Stomach (tissue), 9 donors: ENCODE results near the gene STRA8. TPM values are rescaled to one million over a fixed set of nuclear protein-coding genes. Genes with fewer than 3 reads are reported as not detected.

ENCODE experiments used
- DNase-seq, 2 donors: peaks; one replicate each; pipeline versions ENCODE4 v3.0.0 to v3.0.0-alpha.2; 2013 to 2019
- H3K27ac ChIP-seq, 5 donors: fragments of 200-600 bp in 4 of 5; sonication (generic) in 4 of 5; one replicate each; pipeline ENCODE4 v1.5.1; 2013 to 2019; ENCODE audit warnings: mild to moderate bottlenecking in 1 of 5, moderate library complexity in 1 of 5
- H3K27me3 ChIP-seq, 3 donors: fragments of 200-600 bp; sonication (generic); one replicate each; pipeline ENCODE4 v1.5.1; 2017 to 2019; ENCODE audit warnings: mixed run types in 1 of 3
- H3K36me3 ChIP-seq, 4 donors: fragments of 200-600 bp; sonication (generic); 1 replicate in 3 of 4; 2 replicates in 1 of 4; pipeline ENCODE4 v1.5.1; 2016 to 2019
- H3K4me1 ChIP-seq, 4 donors: fragments of 200-600 bp; sonication (generic); one replicate each; pipeline ENCODE4 v1.5.1; 2016 to 2019
- H3K4me3 ChIP-seq, 4 donors: fragments of 200-600 bp; sonication (generic) in 3 of 4; one replicate each; pipeline ENCODE4 v1.5.1; 2016 to 2019; ENCODE audit warnings: mild to moderate bottlenecking in 1 of 4
- H3K9me3 ChIP-seq, 4 donors: fragments of 200-600 bp; sonication (generic); one replicate each; pipeline ENCODE4 v1.5.1; 2016 to 2019
- EP300 ChIP-seq: sonication (generic); formaldehyde crosslinking; IDR thresholded peaks from one replicate; pipeline ENCODE4 v1.6.1; 2017; ENCODE audit warnings: antibody characterized with exemption
- POLR2A ChIP-seq, 4 donors: fragments of 450-650 bp; IDR thresholded peaks; one replicate each; pipeline ENCODE4 v1.6.1; 2016; ENCODE audit warnings: antibody characterized with exemption in 4 of 4, control low read depth in 2 of 4, mild to moderate bottlenecking in 1 of 4, moderate library complexity in 1 of 4
- POLR2AphosphoS5 ChIP-seq, 3 donors: sonication (generic); formaldehyde crosslinking; IDR thresholded peaks; one replicate each; pipeline ENCODE4 v1.6.1; 2016; ENCODE audit warnings: antibody characterized with exemption in 3 of 3
- WGBS, 5 donors: extraction: QIAGEN DNeasy Blood & Tissue Kit in 3 of 5; methylation state at CpG; one replicate each; pipeline versions ENCODE4 v1.1.5 to v1.1.7; 2013 to 2018; 5-methylcytosine and 5-hydroxymethylcytosine counted together
- intact Hi-C: fragments of 100-400 bp; cut with DNase I; formaldehyde crosslinking; loops from one replicate; pipeline ENCODE4 v1.15.1; 2023; ENCODE audit warnings: low total_unique reads
- polyA plus RNA-seq, 3 donors: library from polyadenylated mRNA; stranded (reverse); fragments of 200-250 nt; gene quantifications; one replicate each; pipeline ENCODE4 v1.2.3, GENCODE V29; 2013
- total RNA-seq, 5 donors: library from RNA; depleted of rRNA; stranded (reverse); fragments of >200 nt; gene quantifications; one replicate each; pipeline versions ENCODE4 v1.1.0 to v1.2.3, GENCODE V29; 2014 to 2016
- TF ChIP-seq, protein P1 (sequence below), 7 experiments: fragments of 450-650 bp in 4 of 7; fragments of 200-600 bp in 3 of 7; sonication (generic) in 3 of 7; IDR thresholded peaks; one replicate each; pipeline ENCODE4 v1.5.1; 2016 to 2019; ENCODE audit warnings: antibody characterized with exemption in 7 of 7, control low read depth in 2 of 7, mild to moderate bottlenecking in 1 of 7
- donor health status: healthy with polysubstance abuse.
- donor health status: Bipolar disorder and iron deficiency.
- donor health status: healthy.

Gene STRA8
- total and polyA plus RNA-seq, 8 donors: not detected

DNA sequence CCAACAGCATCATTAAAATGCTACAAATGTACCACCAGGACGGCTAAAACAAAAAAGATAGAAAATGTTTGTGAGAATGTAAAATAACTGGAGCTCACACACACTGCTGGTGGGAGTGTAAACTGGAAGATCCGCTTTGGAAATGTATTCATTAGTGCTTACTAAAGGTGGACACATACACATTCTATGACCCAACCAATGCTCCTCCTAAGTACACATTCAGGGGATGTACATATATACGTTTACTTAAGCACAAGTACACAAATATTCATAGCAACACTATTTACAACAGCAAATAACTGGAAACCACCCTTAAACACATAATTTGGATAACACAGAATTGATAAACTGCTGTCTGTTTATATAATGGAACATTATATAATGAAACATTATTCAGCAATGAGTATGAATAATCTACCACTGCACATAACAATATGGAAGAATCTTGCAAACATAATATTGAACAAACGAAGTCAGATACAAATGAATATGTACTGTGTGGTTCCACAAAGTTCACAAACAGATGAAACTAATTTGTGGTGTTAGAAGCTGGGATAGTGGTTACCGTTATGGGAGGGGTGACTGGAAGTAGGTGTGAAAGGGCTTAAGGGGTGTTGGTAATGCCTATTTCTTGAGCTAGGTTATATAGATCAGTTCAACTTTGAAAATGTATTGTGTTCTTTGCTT lies 52.1 kb downstream of the STRA8 start:
- Histone ChIP-seq H3K4me1 (peaks cover 0 to 11% (median 8%) of the 10 kb centered on the region in 4 donors), H3K9me3 (no peaks in the 10 kb centered on the region), H3K4me3 (no peak overlapping the region), H3K27me3 (no peaks in the 10 kb centered on the region), H3K27ac (no peak overlapping the region), H3K36me3 (no peaks in the 10 kb centered on the region)
- 52 to 70% (median 60%) methylated on average over 5 of the region's 5 CpGs for WGBS, 5 donors
- TF ChIP-seq POLR2A (IDR thresholded peaks at IDR 0.05) (no peak), EP300 (no peak), POLR2AphosphoS5 (IDR thresholded peaks at IDR 0.05) (no peak)
- TF ChIP-seq, protein P1, sequence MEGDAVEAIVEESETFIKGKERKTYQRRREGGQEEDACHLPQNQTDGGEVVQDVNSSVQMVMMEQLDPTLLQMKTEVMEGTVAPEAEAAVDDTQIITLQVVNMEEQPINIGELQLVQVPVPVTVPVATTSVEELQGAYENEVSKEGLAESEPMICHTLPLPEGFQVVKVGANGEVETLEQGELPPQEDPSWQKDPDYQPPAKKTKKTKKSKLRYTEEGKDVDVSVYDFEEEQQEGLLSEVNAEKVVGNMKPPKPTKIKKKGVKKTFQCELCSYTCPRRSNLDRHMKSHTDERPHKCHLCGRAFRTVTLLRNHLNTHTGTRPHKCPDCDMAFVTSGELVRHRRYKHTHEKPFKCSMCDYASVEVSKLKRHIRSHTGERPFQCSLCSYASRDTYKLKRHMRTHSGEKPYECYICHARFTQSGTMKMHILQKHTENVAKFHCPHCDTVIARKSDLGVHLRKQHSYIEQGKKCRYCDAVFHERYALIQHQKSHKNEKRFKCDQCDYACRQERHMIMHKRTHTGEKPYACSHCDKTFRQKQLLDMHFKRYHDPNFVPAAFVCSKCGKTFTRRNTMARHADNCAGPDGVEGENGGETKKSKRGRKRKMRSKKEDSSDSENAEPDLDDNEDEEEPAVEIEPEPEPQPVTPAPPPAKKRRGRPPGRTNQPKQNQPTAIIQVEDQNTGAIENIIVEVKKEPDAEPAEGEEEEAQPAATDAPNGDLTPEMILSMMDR (IDR thresholded peaks at IDR 0.05): no peak
- no peak for DNase-seq
- intact Hi-C loops: no loop called here

DNA sequence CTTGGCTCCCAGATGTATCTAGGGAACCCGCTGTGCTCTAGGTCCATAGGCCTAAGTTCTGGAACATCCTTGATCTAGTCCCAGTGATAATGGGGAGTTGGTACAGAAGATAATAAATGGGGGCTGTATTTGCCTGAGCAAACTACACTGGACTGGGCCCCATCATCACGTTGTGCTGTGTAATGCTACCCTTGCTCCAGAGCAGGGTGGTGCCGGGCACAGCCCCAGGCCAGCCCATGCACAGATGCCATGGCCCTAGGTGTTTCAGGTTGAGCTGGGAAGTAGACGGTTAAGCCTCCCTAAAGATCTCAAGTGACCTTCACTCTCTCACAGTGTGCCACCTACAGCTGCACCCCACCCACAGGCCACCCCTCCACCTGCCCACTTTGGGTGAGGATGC lies 53.2 kb downstream of the STRA8 start:
- intact Hi-C loops: no loop called here
- no peak overlapping the region for H3K4me3 ChIP-seq
- WGBS, 5 donors: 69 to 93% (median 88%) methylated on average over 4 of the region's 4 CpGs

GRCh38 chr7:135290594-135290993 lies 57.0 kb downstream of the STRA8 start:
- intact Hi-C loops: no loop called here
- whole genome bisulfite sequencing, 5 donors: 87 to 92% (median 91%) methylated on average over 7 of the region's 7 CpGs
- no peaks in the 10 kb centered on the region for H3K9me3 ChIP-seq

More for the DNA sequence above, 53.2 kb downstream of the STRA8 start:
- Histone ChIP-seq H3K9me3 (no peaks in the 10 kb centered on the region), H3K27me3 (no peaks in the 10 kb centered on the region), H3K27ac (no peak overlapping the region), H3K4me1 (peaks cover 0 to 2% (median under 1%) of the 10 kb centered on the region in 4 donors), H3K36me3 (no peaks in the 10 kb centered on the region)
- TF ChIP-seq, protein P1 (IDR thresholded peaks at IDR 0.05): no peak
- no peak for TF ChIP-seq POLR2AphosphoS5 (IDR thresholded peaks at IDR 0.05)
- no peak for TF ChIP-seq POLR2A (IDR thresholded peaks at IDR 0.05)
- no peak for TF ChIP-seq EP300
- no peak for DNase-seq

DNA sequence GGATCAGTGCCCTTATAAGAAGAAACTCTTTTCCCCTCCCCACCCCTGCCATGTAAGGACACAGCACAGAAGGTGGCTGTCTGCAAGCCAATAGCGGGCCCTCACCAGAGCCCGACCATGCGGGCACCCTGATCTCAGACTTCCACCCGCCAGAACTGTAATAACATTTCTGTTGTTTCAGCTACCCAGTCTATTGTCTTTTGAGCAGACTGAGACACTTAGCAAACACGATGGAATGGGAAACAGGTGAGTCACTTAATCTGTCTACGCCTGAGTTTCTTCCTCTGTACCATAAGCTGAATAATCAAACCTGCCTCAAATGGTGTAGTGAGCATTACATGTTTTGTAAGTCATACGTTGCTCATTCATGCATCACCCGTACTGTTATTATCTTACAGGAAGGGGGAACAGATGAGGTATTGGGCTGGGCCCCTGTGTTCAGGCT lies 58.2 kb downstream of the STRA8 start:
- Histone ChIP-seq H3K27me3 (no peaks in the 10 kb centered on the region), H3K4me3 (no peak overlapping the region), H3K36me3 (no peaks in the 10 kb centered on the region), H3K4me1 (no peaks in the 10 kb centered on the region), H3K27ac (no peak overlapping the region), H3K9me3 (no peaks in the 10 kb centered on the region)
- DNase-seq: no peak
- no peak for TF ChIP-seq EP300
- TF ChIP-seq POLR2AphosphoS5 (IDR thresholded peaks at IDR 0.05): no peak
- TF ChIP-seq POLR2A (IDR thresholded peaks at IDR 0.05): no peak
- TF ChIP-seq, protein P1 (IDR thresholded peaks at IDR 0.05): no peak
- intact Hi-C loops: no loop called here
- WGBS, 5 donors: 52 to 68% (median 60%) methylated on average over 8 of the region's 8 CpGs

More at GRCh38 chr7:135290594-135290993, 57.0 kb downstream of the STRA8 start:
- TF ChIP-seq POLR2A (IDR thresholded peaks at IDR 0.05): no peak
- TF ChIP-seq, protein P1 (IDR thresholded peaks at IDR 0.05): no peak
- no peak for TF ChIP-seq POLR2AphosphoS5 (IDR thresholded peaks at IDR 0.05)
- no peak for TF ChIP-seq EP300
- Histone ChIP-seq H3K27me3 (no peaks in the 10 kb centered on the region), H3K36me3 (no peaks in the 10 kb centered on the region), H3K4me3 (no peak overlapping the region), H3K27ac (no peak overlapping the region), H3K4me1 (no peaks in the 10 kb centered on the region)
- DNase-seq: no peak
